NCI-H1092 treated with DMSO at 0.1 percent for 48 hours (cell line): ENCODE measurements around the gene CFHR1.

ENCODE experiments used
- DNase-seq: peaks from one replicate; lab custom pipeline; 2025; lab: John Stamatoyannopoulos, UW

The CFHR1 gene

GRCh38 chr1:196877964-196878363 lies 58.4 kb downstream of the CFHR1 start:
- no peak for DNase-seq
